Muscle layer of duodenum (tissue), 2 donors: Measurements from ENCODE around the gene CTSK.

Experiments used
- H3K27ac ChIP-seq: one replicate; pipeline ENCODE4 v1.7.0; 2013; ENCODE audit warnings: mild to moderate bottlenecking, low read length
- H3K27me3 ChIP-seq: one replicate; pipeline ENCODE4 v1.7.0; 2013; ENCODE audit warnings: low read depth, mild to moderate bottlenecking, control low read depth, low read length
- H3K36me3 ChIP-seq, 2 donors: one replicate each; pipeline ENCODE4 v1.7.0; 2013; ENCODE audit warnings: low read length in 2 of 2, control low read depth in 1 of 2, mild to moderate bottlenecking in 1 of 2; ENCODE audit not compliant: insufficient read depth in 2 of 2, control insufficient read depth in 1 of 2
- H3K4me1 ChIP-seq, 2 donors: one replicate each; pipeline ENCODE4 v1.7.0; 2013; ENCODE audit warnings: low read length in 2 of 2, mild to moderate bottlenecking in 2 of 2, control low read depth in 1 of 2, moderate library complexity in 1 of 2; ENCODE audit not compliant: insufficient read depth in 2 of 2, control insufficient read depth in 1 of 2
- H3K4me3 ChIP-seq, 2 donors: one replicate each; pipeline ENCODE4 v1.7.0; 2013; ENCODE audit warnings: low read length in 2 of 2, low read depth in 1 of 2, mild to moderate bottlenecking in 1 of 2
- H3K9me3 ChIP-seq, 2 donors: one replicate each; pipeline ENCODE4 v1.7.0; 2013; ENCODE audit warnings: low read length in 2 of 2, control low read depth in 1 of 2, mild to moderate bottlenecking in 1 of 2; ENCODE audit not compliant: control insufficient read depth in 1 of 2
- donor health status: healthy.

Gene CTSK

DNA sequence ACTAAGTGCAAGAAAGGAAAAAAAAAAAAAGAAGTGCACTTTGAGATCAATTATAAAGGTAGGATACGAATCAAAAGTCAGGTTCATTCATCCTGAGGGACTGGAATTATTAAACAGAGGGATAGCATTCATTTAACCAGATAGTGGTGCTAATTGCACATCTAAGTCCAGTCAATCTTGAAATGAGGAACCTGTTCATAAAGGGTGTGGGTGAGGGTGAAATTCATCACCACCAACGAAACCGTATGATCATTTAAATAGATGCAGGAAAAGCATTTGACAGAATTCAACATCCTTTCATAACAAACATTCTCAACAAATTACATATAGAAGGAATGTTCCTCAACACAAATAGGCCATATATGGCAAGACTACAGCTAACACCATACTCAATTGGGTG lies 48.0 kb downstream of the CTSK start:
- peaks cover 0 to 2% of the 10 kb centered on the region in 2 donors for H3K36me3 ChIP-seq
- no peaks in the 10 kb centered on the region for H3K9me3 ChIP-seq
- no peaks in the 10 kb centered on the region for H3K27me3 ChIP-seq
- H3K4me1 ChIP-seq: no peaks in the 10 kb centered on the region
- H3K4me3 ChIP-seq: no peak overlapping the region
- no peak overlapping the region for H3K27ac ChIP-seq

DNA sequence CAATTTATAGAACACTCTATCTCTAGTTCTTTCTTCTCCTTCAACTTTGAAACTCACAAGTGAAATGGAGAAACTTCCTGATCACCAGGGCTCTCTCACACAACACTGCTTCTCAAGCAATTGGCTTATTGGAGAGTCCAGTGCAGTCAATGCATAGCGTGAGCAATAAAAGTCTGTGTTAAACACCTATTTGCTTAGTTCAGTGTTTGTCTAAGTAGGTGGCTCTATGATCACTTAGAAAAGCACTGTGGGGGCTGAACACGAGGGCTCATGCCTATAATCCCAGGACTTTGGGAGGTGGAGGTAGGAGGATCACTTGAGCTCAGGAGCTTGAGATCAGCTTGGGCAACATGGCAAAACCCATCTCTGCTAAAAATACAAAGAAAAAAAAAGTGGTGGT lies 54.6 kb downstream of the CTSK start:
- no peak overlapping the region for H3K27ac ChIP-seq
- no peak overlapping the region for H3K4me3 ChIP-seq
- no peaks in the 10 kb centered on the region for H3K27me3 ChIP-seq
- H3K4me1 ChIP-seq: no peaks in the 10 kb centered on the region
- no peaks in the 10 kb centered on the region for H3K9me3 ChIP-seq
- peaks cover 10 to 11% of the 10 kb centered on the region in 2 donors for H3K36me3 ChIP-seq

DNA sequence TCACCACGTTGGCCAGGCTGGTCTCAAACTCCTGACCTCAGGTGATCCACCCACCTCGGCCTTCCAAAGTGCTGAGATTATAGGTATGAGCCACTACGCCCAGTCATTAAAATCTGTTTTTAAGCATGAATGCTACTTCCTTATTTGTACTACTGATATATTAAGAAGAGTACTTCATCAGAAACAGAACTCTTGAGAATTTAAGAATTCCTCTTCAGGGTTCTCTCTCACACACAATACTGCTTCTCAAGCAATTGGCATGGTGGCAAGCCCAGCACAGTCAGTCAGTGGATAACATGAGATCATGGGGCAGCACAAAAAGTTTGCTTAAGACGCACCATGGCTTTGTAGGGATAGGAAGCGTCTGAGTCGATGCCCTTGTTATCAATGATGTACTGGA lies 56.6 kb downstream of the CTSK start:
- H3K36me3 ChIP-seq: peaks cover 10 to 18% of the 10 kb centered on the region in 2 donors
- no peak overlapping the region for H3K4me3 ChIP-seq
- H3K4me1 ChIP-seq: no peaks in the 10 kb centered on the region
- no peaks in the 10 kb centered on the region for H3K27me3 ChIP-seq
- H3K27ac ChIP-seq: no peak overlapping the region
- H3K9me3 ChIP-seq: no peaks in the 10 kb centered on the region

DNA sequence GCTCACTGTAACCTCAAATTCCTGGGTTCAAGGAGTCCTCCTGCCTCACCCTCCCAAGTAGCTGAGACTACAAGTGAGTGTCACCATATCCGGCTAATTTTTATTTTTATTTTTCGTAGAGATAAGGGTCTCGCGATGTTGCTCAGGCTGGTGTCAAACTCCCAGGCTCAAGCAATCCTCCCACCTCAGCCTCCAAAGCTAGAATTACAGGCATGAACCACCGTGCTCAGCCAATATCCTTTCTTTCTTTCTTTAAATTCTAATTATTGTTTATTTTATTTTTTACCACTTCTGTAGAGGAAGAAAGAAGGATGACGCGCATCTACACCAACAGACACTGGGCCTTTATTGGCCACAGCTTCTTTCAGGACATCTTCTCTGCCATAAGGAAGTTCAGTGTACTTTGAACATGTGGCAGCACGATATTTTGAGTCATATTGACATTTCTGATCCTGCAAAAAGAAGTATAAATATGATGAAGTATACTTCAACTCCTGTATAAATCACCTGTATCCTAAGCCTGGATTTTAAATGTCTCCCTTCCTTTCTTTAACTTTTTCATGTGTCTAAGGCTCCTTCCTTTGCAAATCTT lies 58.2 kb downstream of the CTSK start:
- Histone ChIP-seq H3K36me3 (peaks cover 10 to 14% of the 10 kb centered on the region in 2 donors), H3K4me1 (no peaks in the 10 kb centered on the region), H3K27ac (no peak overlapping the region), H3K4me3 (no peak overlapping the region), H3K27me3 (no peaks in the 10 kb centered on the region), H3K9me3 (no peaks in the 10 kb centered on the region)

DNA sequence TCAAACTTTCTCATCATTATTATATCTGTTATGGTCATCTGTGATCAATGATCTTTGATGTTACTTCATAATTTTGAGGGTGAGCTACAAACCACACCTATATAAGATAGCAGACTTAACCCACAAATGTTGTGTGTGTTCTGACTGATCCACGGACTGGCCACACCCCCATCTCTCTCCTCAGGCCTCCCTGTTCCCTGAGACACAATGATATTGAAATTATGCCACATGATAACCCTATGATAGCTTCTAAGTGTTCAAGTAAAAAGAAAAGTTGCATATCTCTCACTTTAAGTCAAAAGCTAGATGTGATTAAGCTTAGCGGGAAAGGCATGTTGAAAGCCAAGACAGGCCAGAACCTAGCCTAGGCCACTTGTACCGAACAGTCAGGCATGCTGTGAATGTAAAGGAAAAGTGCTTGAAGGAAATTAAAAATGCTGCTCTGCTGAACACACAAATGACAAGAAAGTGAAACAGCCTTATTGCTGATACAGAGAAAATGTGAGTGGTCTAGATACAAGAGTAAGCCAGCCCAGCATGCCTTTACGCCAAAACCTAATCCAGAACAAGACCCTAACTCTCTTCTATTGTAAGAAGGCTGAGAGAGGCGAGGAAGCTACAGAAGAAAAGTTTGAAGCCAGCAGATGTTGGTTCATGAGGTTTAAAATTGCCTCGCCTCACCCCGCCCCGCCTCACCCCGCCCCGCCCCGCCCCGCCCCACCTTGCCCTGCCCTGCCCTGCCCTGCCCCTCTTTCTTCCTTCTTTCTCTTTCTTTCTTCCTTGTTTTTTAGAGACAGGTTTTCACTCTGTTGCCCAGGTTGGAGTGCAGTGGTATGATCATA lies 59.0 kb downstream of the CTSK start:
- no peaks in the 10 kb centered on the region for H3K4me1 ChIP-seq
- no peak overlapping the region for H3K27ac ChIP-seq
- H3K4me3 ChIP-seq: no peak overlapping the region
- H3K27me3 ChIP-seq: no peaks in the 10 kb centered on the region
- H3K36me3 ChIP-seq: peaks cover 10 to 12% of the 10 kb centered on the region in 2 donors
- H3K9me3 ChIP-seq: no peaks in the 10 kb centered on the region
